HG03469 (cell line): ENCODE data around the gene FYN.
A peak's percentile ranks its signal among the peaks of the same experiment; 100 is the strongest.

ENCODE experiments used
- ATAC-seq: cut with Tn5 transposase; IDR thresholded peaks from one replicate; pipeline ENCODE4 v1.9.1; 2021; ENCODE audit warnings: mild to moderate bottlenecking, moderate library complexity, moderate number of reproducible peaks; ENCODE audit not compliant: unreplicated experiment

FYN gene

GRCh38 chr6:111772381-111772780 lies 100.9 kb downstream of the FYN start:
- no peak for ATAC-seq

GRCh38 chr6:111771629-111772028 lies 101.6 kb downstream of the FYN start:
- ATAC-seq = no peak

- no peak for ATAC-seq
These were observed 102.2 kb downstream of the FYN start for GRCh38 chr6:111771094-111771432.

GRCh38 chr6:111770263-111771093 lies 102.8 kb downstream of the FYN start:
- ATAC-seq = no peak

GRCh38 chr6:111769365-111770152 lies 103.7 kb downstream of the FYN start:
- no peak for ATAC-seq

- ATAC-seq = no peak
These were observed 104.9 kb downstream of the FYN start for GRCh38 chr6:111768431-111768770.

- ATAC-seq = no peak
These were observed 105.4 kb downstream of the FYN start for GRCh38 chr6:111767752-111768430.

- ATAC-seq = no peak
These were observed 106.9 kb downstream of the FYN start for GRCh38 chr6:111766201-111766857.

- ATAC-seq = no peak
These were observed 107.5 kb downstream of the FYN start for GRCh38 chr6:111765763-111766162.

- peak; percentile 91 for ATAC-seq
These were observed 108.7 kb downstream of the FYN start for GRCh38 chr6:111764238-111765175.

- no peak for ATAC-seq
These were observed 109.9 kb downstream of the FYN start for GRCh38 chr6:111763381-111763780.

GRCh38 chr6:111761783-111762312 lies 111.4 kb downstream of the FYN start:
- ATAC-seq = no peak

GRCh38 chr6:111761212-111761611 lies 112.0 kb downstream of the FYN start:
- ATAC-seq = no peak

GRCh38 chr6:111759836-111760785 lies 113.1 kb downstream of the FYN start:
- no peak for ATAC-seq

GRCh38 chr6:111759331-111759835 lies 113.9 kb downstream of the FYN start:
- ATAC-seq = no peak

GRCh38 chr6:111758608-111759329 lies 114.5 kb downstream of the FYN start:
- ATAC-seq = no peak

GRCh38 chr6:111757342-111757741 lies 115.9 kb downstream of the FYN start:
- no peak for ATAC-seq

- ATAC-seq = no peak
These were observed 118.8 kb downstream of the FYN start for GRCh38 chr6:111754423-111754822.
